CD4-positive, alpha-beta T cell (primary cell): ENCODE results near the gene CACNB3. TPM values are rescaled to one million over a fixed set of nuclear protein-coding genes. Genes with fewer than 3 reads are reported as not detected.

Source experiments
- ATAC-seq: fragments of 200-7000 bp; cut with Tn5 transposase; one replicate; pipeline ENCODE4 v1.10.0; 2022; ENCODE audit warnings: mild to moderate bottlenecking; ENCODE audit not compliant: poor library complexity
- CTCF ChIA-PET: fragments of 350-600 bp; sonication (Branson Sonifier 250); formaldehyde crosslinking; loops from one replicate; lab custom pipeline; 2021; ENCODE audit warnings: antibody characterized with exemption, inconsistent platforms; lab: Charles Lee
- POLR2A ChIA-PET: fragments of 350-600 bp; sonication (Branson Sonifier 250); formaldehyde crosslinking; loops from one replicate; lab custom pipeline; 2021; ENCODE audit warnings: antibody characterized with exemption, inconsistent platforms; lab: Charles Lee
- DNase-seq, 14 experiments: peaks; one replicate each; pipeline ENCODE4 v3.0.0-alpha.2; 2013 to 2020; ENCODE audit warnings: mixed read lengths in 2 of 14
- H3K27ac ChIP-seq, 2 donors: one replicate each; pipeline versions ENCODE4 v1.5.1 to v1.7.0; 2013; ENCODE audit warnings: low read length in 2 of 2, low read depth in 1 of 2, mild to moderate bottlenecking in 1 of 2
- H3K27me3 ChIP-seq, 2 experiments: 1 replicate in 1 of 2; 2 replicates in 1 of 2; pipeline versions ENCODE4 v1.6.1 to v1.7.0; 2013; ENCODE audit warnings: low read length in 2 of 2, control low read depth in 1 of 2, mild to moderate bottlenecking in 1 of 2, moderate library complexity in 1 of 2; ENCODE audit not compliant: insufficient read depth in 2 of 2, control insufficient read depth in 1 of 2
- H3K36me3 ChIP-seq: one replicate; pipeline ENCODE4 v1.6.1; 2013; ENCODE audit warnings: low read length, control low read depth; ENCODE audit not compliant: insufficient read depth
- H3K4me1 ChIP-seq: one replicate; pipeline ENCODE4 v1.6.1; 2013; ENCODE audit warnings: low read length, control low read depth; ENCODE audit not compliant: insufficient read depth
- H3K4me3 ChIP-seq: one replicate; pipeline ENCODE4 v1.5.1; 2013; ENCODE audit warnings: mild to moderate bottlenecking, low read length, moderate library complexity
- H3K9me3 ChIP-seq, 2 experiments: 1 replicate in 1 of 2; 2 replicates in 1 of 2; pipeline versions ENCODE4 v1.6.1 to v1.7.0; 2013; ENCODE audit warnings: low read length in 2 of 2, mild to moderate bottlenecking in 2 of 2, control low read depth in 1 of 2, moderate library complexity in 1 of 2; ENCODE audit not compliant: control insufficient read depth in 1 of 2, insufficient read depth in 1 of 2
- H3K27ac Mint-ChIP-seq: one replicate; pipeline ENCODE4 v1.8.0; 2020; ENCODE audit warnings: mixed read lengths
- H3K27me3 Mint-ChIP-seq: one replicate; pipeline ENCODE4 v1.8.0; 2021; ENCODE audit warnings: mixed read lengths
- H3K36me3 Mint-ChIP-seq: one replicate; pipeline ENCODE4 v1.8.0; 2021; ENCODE audit warnings: low read depth, mixed read lengths
- H3K4me1 Mint-ChIP-seq: one replicate; pipeline ENCODE4 v1.8.0; 2021; ENCODE audit warnings: low read depth, mixed read lengths
- H3K4me3 Mint-ChIP-seq: one replicate; pipeline ENCODE4 v1.8.0; 2020; ENCODE audit warnings: mild to moderate bottlenecking, mixed read lengths
- H3K9me3 Mint-ChIP-seq: one replicate; pipeline ENCODE4 v1.8.0; 2020; ENCODE audit warnings: mixed read lengths
- intact Hi-C, 2 experiments: fragments of 100-400 bp; cut with DNase I in 1 of 2; cut with micrococcal nuclease in 1 of 2; formaldehyde crosslinking; loops; one replicate each; pipeline versions ENCODE4 v1.15.1 to v1.9.0; 2023 to 2025; cut with DNase I, micrococcal nuclease
- total RNA-seq, 174 experiments: library from RNA in 2 of 174; stranded (reverse) in 2 of 174; gene quantifications; one replicate each; pipeline ENCODE4 v1.2.3 and lab custom pipeline; 2021 to 2026
- TF ChIP-seq, protein P1 (sequence below): fragments of 200-600 bp; IDR thresholded peaks from one replicate; pipeline ENCODE4 v1.8.0; 2022; ENCODE audit warnings: antibody characterized with exemption, mild to moderate bottlenecking

Gene CACNB3
- total RNA-seq, 2 experiments from 2014 or later = 3.9 to 5.7 TPM

DNA sequence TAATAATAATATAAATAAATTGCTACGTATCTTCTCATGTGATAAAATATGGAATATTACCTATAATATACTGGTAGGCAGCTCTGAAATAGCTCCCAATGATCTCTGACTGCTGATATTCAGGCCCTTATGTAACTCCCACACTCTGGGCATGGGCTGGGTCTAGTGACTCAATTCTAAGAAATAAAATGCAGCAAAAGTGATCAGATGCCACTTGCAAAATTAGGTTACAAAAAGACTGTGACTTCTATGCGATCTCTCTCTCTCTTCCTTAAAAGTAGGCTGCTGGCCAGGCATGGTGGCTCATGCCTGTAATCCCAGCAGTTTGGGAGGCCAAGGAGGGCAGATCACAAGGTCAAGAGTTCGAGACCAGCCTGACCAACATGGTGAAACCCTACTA lies 10.3 kb upstream of the CACNB3 start:
- no peak overlapping the region for H3K27ac Mint-ChIP-seq
- H3K36me3 Mint-ChIP-seq = no peaks in the 10 kb centered on the region
- intact Hi-C loops = no loop called here
- Histone ChIP-seq H3K4me1 (no peaks in the 10 kb centered on the region), H3K27me3 (no peaks in the 10 kb centered on the region), H3K4me3 (no peak overlapping the region), H3K36me3 (no peaks in the 10 kb centered on the region), H3K9me3 (no peaks in the 10 kb centered on the region), H3K27ac (no peak overlapping the region)
- ChIA-PET POLR2A (no interaction called here), CTCF (no interaction called here)
- no peak for DNase-seq
- no peaks in the 10 kb centered on the region for H3K27me3 Mint-ChIP-seq
- no peaks in the 10 kb centered on the region for H3K9me3 Mint-ChIP-seq
- H3K4me1 Mint-ChIP-seq = peaks cover 10% of the 10 kb centered on the region
- H3K4me3 Mint-ChIP-seq = no peak overlapping the region
- TF ChIP-seq, protein P1, sequence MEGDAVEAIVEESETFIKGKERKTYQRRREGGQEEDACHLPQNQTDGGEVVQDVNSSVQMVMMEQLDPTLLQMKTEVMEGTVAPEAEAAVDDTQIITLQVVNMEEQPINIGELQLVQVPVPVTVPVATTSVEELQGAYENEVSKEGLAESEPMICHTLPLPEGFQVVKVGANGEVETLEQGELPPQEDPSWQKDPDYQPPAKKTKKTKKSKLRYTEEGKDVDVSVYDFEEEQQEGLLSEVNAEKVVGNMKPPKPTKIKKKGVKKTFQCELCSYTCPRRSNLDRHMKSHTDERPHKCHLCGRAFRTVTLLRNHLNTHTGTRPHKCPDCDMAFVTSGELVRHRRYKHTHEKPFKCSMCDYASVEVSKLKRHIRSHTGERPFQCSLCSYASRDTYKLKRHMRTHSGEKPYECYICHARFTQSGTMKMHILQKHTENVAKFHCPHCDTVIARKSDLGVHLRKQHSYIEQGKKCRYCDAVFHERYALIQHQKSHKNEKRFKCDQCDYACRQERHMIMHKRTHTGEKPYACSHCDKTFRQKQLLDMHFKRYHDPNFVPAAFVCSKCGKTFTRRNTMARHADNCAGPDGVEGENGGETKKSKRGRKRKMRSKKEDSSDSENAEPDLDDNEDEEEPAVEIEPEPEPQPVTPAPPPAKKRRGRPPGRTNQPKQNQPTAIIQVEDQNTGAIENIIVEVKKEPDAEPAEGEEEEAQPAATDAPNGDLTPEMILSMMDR = no peak
- no peak for ATAC-seq

GRCh38 chr12:48810903-48811431 lies 7.3 kb upstream of the CACNB3 start:
- H3K27ac Mint-ChIP-seq = no peak overlapping the region
- peaks cover 16% of the 10 kb centered on the region for H3K4me1 Mint-ChIP-seq

DNA sequence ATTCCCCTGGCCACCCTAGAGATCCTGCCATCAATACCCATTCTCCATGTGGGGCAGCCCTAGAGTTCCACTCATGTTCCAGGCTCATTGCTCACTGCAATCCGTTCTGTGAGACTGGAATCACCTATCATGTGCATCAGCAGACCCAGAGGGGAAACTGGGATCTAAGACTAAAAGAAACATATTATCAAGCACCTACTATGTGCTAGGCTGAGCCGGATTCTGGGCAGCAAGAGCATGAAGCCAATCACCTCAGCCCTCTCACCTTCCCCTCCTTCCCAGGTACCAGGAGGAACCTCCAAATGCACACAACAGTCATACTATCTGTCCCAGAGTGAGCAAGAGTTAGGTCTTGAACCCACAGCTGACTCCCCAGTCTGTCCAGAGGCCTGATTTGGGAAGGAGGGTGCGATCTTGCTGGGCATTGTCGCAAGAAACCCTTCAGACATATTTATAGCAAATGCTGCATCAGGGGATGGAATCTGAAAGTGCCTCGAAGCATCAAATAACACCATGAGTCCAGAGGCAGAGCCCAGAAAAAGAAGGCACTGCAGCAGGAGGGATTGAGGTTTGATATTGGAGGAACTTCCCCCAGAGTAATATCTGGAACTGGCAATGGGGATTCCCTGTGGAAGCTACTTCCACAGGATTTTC lies 6.7 kb upstream of the CACNB3 start:
- Mint-ChIP-seq H3K27me3 (no peaks in the 10 kb centered on the region), H3K9me3 (no peaks in the 10 kb centered on the region), H3K27ac (no peak overlapping the region), H3K36me3 (no peaks in the 10 kb centered on the region), H3K4me1 (peaks cover 22% of the 10 kb centered on the region), H3K4me3 (peak overlapping the region; percentile 71)
- peak overlapping the region in 1 of 2 donors; percentile 13 for H3K27ac ChIP-seq
- H3K36me3 ChIP-seq = no peaks in the 10 kb centered on the region
- TF ChIP-seq, protein P1 = no peak
- DNase-seq (no peak), ATAC-seq (no peak)
- ChIA-PET CTCF (interaction anchor here (1.4 kb wide), 1 partner anchor 16 kb away, joined by 3 read pairs; no protein-coding TSS in a partner anchor), POLR2A (no interaction called here)
- intact Hi-C loops = no loop called here
- no peak overlapping the region for H3K4me3 ChIP-seq
- H3K27me3 ChIP-seq = no peaks in the 10 kb centered on the region
- no peaks in the 10 kb centered on the region for H3K9me3 ChIP-seq
- H3K4me1 ChIP-seq = peaks cover 28% of the 10 kb centered on the region

More at GRCh38 chr12:48810903-48811431, 7.3 kb upstream of the CACNB3 start:
- Histone ChIP-seq H3K36me3 (no peaks in the 10 kb centered on the region), H3K27ac (no peak overlapping the region), H3K4me1 (peaks cover 22% of the 10 kb centered on the region), H3K9me3 (no peaks in the 10 kb centered on the region), H3K4me3 (no peak overlapping the region), H3K27me3 (no peaks in the 10 kb centered on the region)
- TF ChIP-seq, protein P1 = no peak
- no peak overlapping the region for H3K4me3 Mint-ChIP-seq
- H3K27me3 Mint-ChIP-seq = no peaks in the 10 kb centered on the region
- DNase-seq = no peak
- intact Hi-C loops = no loop called here
- no peak for ATAC-seq
- CTCF ChIA-PET = interaction anchor here (1.4 kb wide), 1 partner anchor 15 kb away, joined by 3 read pairs; no protein-coding TSS in a partner anchor
- POLR2A ChIA-PET = no interaction called here
- H3K36me3 Mint-ChIP-seq = no peaks in the 10 kb centered on the region
- H3K9me3 Mint-ChIP-seq = no peaks in the 10 kb centered on the region
